Sigmoid colon (tissue), 4 donors: ENCODE data around the gene SCG2.

Source experiments
- EP300 ChIP-seq, 4 donors: sonication (generic); formaldehyde crosslinking; IDR thresholded peaks; one replicate each; pipeline ENCODE4 v1.6.1; 2017; ENCODE audit warnings: antibody characterized with exemption in 4 of 4
- POLR2A ChIP-seq, 2 donors: fragments of 450-650 bp; IDR thresholded peaks; one replicate each; pipeline ENCODE4 v1.6.1; 2016; ENCODE audit warnings: antibody characterized with exemption in 2 of 2, mild to moderate bottlenecking in 2 of 2, moderate library complexity in 2 of 2
- TF ChIP-seq, protein P1 (sequence below), 4 experiments: fragments of 450-650 bp in 3 of 4; fragments of 200-600 bp in 1 of 4; IDR thresholded peaks; one replicate each; pipeline ENCODE4 v1.5.1; 2016 to 2019; ENCODE audit warnings: antibody characterized with exemption in 4 of 4, mild to moderate bottlenecking in 3 of 4, moderate library complexity in 2 of 4

- TF ChIP-seq, protein P1, sequence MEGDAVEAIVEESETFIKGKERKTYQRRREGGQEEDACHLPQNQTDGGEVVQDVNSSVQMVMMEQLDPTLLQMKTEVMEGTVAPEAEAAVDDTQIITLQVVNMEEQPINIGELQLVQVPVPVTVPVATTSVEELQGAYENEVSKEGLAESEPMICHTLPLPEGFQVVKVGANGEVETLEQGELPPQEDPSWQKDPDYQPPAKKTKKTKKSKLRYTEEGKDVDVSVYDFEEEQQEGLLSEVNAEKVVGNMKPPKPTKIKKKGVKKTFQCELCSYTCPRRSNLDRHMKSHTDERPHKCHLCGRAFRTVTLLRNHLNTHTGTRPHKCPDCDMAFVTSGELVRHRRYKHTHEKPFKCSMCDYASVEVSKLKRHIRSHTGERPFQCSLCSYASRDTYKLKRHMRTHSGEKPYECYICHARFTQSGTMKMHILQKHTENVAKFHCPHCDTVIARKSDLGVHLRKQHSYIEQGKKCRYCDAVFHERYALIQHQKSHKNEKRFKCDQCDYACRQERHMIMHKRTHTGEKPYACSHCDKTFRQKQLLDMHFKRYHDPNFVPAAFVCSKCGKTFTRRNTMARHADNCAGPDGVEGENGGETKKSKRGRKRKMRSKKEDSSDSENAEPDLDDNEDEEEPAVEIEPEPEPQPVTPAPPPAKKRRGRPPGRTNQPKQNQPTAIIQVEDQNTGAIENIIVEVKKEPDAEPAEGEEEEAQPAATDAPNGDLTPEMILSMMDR (IDR thresholded peaks at IDR 0.05), result no peak
- no peak for TF ChIP-seq EP300 (IDR thresholded peaks at IDR 0.05)
- TF ChIP-seq POLR2A (IDR thresholded peaks at IDR 0.05), result no peak
These were observed 24.6 kb upstream of the SCG2 start for GRCh38 chr2:223626716-223627115.
